ENCODE data around the gene FAM163B.

DNA sequence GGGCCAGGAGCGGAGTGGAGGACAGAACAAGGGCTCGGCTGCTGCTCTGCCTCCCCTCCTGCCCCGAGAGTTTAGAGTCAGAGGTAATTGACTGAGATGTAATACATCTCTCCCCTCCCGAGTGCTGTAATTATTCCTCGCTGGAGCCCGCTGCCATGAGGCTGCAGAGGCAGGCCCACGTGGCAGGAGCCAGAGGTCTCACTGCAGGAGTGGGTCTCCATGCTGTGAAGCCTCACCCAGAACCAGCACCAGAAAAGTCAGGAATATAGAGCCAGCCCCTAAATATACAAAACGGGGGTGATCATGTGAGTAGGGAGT, 2.5 kb downstream of the FAM163B start:
- TF ChIP-seq, protein P1, sequence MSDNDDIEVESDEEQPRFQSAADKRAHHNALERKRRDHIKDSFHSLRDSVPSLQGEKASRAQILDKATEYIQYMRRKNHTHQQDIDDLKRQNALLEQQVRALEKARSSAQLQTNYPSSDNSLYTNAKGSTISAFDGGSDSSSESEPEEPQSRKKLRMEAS (IDR thresholded peaks at IDR 0.05) = no peak
- TF ChIP-seq FOXA1 (IDR thresholded peaks at IDR 0.05) (no peak), JUND (IDR thresholded peaks at IDR 0.05) (no peak), SP1 (IDR thresholded peaks at IDR 0.05) (no peak), TAF1 (conservative IDR thresholded peaks at IDR 0.05) (no peak), GABPA (IDR thresholded peaks at IDR 0.05 in 1 of 2, conservative IDR thresholded peaks at IDR 0.05 in 1 of 2) (no peak)
- TF ChIP-seq, protein P2, sequence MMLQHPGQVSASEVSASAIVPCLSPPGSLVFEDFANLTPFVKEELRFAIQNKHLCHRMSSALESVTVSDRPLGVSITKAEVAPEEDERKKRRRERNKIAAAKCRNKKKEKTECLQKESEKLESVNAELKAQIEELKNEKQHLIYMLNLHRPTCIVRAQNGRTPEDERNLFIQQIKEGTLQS (IDR thresholded peaks at IDR 0.05) = no peak
- TF ChIP-seq, protein P3, sequence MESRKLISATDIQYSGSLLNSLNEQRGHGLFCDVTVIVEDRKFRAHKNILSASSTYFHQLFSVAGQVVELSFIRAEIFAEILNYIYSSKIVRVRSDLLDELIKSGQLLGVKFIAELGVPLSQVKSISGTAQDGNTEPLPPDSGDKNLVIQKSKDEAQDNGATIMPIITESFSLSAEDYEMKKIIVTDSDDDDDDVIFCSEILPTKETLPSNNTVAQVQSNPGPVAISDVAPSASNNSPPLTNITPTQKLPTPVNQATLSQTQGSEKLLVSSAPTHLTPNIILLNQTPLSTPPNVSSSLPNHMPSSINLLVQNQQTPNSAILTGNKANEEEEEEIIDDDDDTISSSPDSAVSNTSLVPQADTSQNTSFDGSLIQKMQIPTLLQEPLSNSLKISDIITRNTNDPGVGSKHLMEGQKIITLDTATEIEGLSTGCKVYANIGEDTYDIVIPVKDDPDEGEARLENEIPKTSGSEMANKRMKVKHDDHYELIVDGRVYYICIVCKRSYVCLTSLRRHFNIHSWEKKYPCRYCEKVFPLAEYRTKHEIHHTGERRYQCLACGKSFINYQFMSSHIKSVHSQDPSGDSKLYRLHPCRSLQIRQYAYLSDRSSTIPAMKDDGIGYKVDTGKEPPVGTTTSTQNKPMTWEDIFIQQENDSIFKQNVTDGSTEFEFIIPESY (IDR thresholded peaks at IDR 0.05) = no peak
- TF ChIP-seq, protein P4, sequence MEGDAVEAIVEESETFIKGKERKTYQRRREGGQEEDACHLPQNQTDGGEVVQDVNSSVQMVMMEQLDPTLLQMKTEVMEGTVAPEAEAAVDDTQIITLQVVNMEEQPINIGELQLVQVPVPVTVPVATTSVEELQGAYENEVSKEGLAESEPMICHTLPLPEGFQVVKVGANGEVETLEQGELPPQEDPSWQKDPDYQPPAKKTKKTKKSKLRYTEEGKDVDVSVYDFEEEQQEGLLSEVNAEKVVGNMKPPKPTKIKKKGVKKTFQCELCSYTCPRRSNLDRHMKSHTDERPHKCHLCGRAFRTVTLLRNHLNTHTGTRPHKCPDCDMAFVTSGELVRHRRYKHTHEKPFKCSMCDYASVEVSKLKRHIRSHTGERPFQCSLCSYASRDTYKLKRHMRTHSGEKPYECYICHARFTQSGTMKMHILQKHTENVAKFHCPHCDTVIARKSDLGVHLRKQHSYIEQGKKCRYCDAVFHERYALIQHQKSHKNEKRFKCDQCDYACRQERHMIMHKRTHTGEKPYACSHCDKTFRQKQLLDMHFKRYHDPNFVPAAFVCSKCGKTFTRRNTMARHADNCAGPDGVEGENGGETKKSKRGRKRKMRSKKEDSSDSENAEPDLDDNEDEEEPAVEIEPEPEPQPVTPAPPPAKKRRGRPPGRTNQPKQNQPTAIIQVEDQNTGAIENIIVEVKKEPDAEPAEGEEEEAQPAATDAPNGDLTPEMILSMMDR (IDR thresholded peaks at IDR 0.05; ENCODE audit: low read depth, low read length, missing input control) = no peak
- TF ChIP-seq, protein P5, sequence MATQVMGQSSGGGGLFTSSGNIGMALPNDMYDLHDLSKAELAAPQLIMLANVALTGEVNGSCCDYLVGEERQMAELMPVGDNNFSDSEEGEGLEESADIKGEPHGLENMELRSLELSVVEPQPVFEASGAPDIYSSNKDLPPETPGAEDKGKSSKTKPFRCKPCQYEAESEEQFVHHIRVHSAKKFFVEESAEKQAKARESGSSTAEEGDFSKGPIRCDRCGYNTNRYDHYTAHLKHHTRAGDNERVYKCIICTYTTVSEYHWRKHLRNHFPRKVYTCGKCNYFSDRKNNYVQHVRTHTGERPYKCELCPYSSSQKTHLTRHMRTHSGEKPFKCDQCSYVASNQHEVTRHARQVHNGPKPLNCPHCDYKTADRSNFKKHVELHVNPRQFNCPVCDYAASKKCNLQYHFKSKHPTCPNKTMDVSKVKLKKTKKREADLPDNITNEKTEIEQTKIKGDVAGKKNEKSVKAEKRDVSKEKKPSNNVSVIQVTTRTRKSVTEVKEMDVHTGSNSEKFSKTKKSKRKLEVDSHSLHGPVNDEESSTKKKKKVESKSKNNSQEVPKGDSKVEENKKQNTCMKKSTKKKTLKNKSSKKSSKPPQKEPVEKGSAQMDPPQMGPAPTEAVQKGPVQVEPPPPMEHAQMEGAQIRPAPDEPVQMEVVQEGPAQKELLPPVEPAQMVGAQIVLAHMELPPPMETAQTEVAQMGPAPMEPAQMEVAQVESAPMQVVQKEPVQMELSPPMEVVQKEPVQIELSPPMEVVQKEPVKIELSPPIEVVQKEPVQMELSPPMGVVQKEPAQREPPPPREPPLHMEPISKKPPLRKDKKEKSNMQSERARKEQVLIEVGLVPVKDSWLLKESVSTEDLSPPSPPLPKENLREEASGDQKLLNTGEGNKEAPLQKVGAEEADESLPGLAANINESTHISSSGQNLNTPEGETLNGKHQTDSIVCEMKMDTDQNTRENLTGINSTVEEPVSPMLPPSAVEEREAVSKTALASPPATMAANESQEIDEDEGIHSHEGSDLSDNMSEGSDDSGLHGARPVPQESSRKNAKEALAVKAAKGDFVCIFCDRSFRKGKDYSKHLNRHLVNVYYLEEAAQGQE (IDR thresholded peaks at IDR 0.05) = no peak

All from liver (tissue), 3 donors.